OCI-LY3 (cell line): Measurements from ENCODE around the gene CYP46A1.

Experiments
- CTCF ChIP-seq: fragments of 200-600, 300-600 bp; sonication (generic); IDR thresholded peaks from 2 replicates; pipeline ENCODE4 v1.5.1; 2014; ENCODE audit warnings: antibody characterized with exemption, low read length, low read depth
- EZH2phosphoT487 ChIP-seq: fragments of 200-600 bp; shearing (Covaris generic); IDR thresholded peaks from 2 replicates; pipeline ENCODE4 v1.6.1; 2018; ENCODE audit warnings: antibody characterized with exemption, mixed run types, low read depth

GRCh38 chr14:99773521-99774497 is 89.7 kb downstream of the CYP46A1 start:
- no peak for TF ChIP-seq CTCF
- no peak for TF ChIP-seq EZH2phosphoT487
